ENCODE data around the gene GPAM.

The GPAM gene

GRCh38 chr10:112160834-112161233, 22.7 kb downstream of the GPAM start:
- no peak for TF ChIP-seq CTCF (conservative IDR thresholded peaks at IDR 0.05; ENCODE audit: low read depth, low read length)
- H3K4me3 ChIP-seq (ENCODE audit: low read length): no peak overlapping the region
- no peak for DNase-seq (ENCODE audit: low read depth)

GRCh38 chr10:112159469-112159868, 24.1 kb downstream of the GPAM start:
- no peak overlapping the region for H3K4me3 ChIP-seq (ENCODE audit: low read length)
- no peak for DNase-seq (ENCODE audit: low read depth)
- TF ChIP-seq CTCF (conservative IDR thresholded peaks at IDR 0.05; ENCODE audit: low read depth, low read length): no peak

DNA sequence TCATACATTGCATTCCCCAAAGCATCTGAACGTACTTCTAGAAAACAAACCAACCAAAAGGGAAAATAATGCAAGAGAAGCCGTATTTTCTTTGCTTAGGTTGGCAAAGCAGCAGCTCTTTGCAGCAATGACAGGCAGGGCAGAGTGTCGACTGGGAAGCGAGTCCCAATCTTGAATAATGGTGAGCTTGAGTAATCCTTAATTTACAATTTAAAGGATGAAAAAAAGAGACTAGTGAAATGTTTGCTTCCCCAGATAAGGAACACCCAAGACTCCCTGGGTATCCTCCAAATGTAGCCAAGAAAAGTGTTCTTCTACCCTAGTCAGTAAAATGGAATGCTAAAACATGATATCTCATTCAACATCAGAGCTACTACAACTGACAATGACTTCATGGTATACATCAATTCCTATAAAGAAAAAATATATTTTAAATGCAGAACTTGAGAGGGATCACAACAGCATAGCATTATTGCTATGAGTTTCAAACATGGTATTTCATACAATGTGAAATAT, 32.0 kb downstream of the GPAM start:
- no peak overlapping the region for H3K4me3 ChIP-seq (ENCODE audit: low read length)
- no peak for DNase-seq (ENCODE audit: low read depth)
- TF ChIP-seq CTCF (conservative IDR thresholded peaks at IDR 0.05; ENCODE audit: low read depth, low read length): no peak

DNA sequence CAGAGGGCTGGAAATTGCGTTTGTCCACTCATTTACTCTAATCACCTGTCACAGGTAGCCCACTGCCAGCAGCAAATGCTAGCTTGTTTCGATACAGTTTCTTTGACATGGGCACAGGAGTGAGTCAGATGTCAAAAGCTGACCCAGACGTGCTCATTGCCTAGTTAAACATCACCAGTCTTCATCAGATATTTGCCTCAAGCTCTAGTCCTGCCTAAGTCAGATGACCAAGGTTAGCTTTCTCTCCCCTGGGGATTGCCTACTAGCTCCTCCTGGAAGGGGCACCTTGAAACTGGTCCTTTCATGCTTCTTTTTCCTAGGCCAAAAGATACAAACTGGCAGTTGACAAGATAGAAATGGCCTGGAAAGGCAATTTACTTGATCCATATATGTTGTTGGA, 35.2 kb downstream of the GPAM start:
- TF ChIP-seq CTCF (conservative IDR thresholded peaks at IDR 0.05; ENCODE audit: low read depth, low read length): no peak
- DNase-seq (ENCODE audit: low read depth): no peak
- H3K4me3 ChIP-seq (ENCODE audit: low read length): no peak overlapping the region

GRCh38 chr10:112146799-112147198, 36.8 kb downstream of the GPAM start:
- no peak overlapping the region for H3K4me3 ChIP-seq (ENCODE audit: low read length)
- no peak for DNase-seq (ENCODE audit: low read depth)
- no peak for TF ChIP-seq CTCF (conservative IDR thresholded peaks at IDR 0.05; ENCODE audit: low read depth, low read length)

GRCh38 chr10:112145263-112145662, 38.3 kb downstream of the GPAM start:
- no peak for DNase-seq (ENCODE audit: low read depth)
- H3K4me3 ChIP-seq (ENCODE audit: low read length): no peak overlapping the region
- no peak for TF ChIP-seq CTCF (conservative IDR thresholded peaks at IDR 0.05; ENCODE audit: low read depth, low read length)

DNA sequence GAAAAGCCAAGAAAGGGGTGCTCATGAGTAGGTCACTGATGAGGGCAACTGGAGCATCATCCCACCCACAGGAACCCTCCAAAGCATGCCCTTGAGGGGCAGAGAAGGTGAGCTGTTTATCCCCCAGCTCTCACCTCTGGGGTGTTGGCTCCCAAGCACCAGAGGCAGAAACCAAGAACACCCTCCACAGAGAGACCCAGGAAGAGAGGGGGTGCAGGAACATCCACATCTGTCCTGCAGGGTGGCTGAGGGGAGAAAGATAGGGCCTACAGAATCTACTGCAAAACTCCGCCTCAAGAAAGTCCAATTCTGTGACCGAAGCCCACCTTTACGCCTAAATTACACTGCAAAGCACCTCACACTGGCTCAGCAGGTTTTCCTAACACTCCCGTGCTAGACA, 40.1 kb downstream of the GPAM start:
- no peak overlapping the region for H3K4me3 ChIP-seq (ENCODE audit: low read length)
- TF ChIP-seq CTCF (conservative IDR thresholded peaks at IDR 0.05; ENCODE audit: low read depth, low read length): no peak
- no peak for DNase-seq (ENCODE audit: low read depth)
